ENCODE results near the gene CCDC181.
"Not testable (repeated sequence)": the region's sequence is repeated elsewhere in the genome, so short reads cannot be mapped to it uniquely, and the experiment has no call there.

The CCDC181 gene

DNA sequence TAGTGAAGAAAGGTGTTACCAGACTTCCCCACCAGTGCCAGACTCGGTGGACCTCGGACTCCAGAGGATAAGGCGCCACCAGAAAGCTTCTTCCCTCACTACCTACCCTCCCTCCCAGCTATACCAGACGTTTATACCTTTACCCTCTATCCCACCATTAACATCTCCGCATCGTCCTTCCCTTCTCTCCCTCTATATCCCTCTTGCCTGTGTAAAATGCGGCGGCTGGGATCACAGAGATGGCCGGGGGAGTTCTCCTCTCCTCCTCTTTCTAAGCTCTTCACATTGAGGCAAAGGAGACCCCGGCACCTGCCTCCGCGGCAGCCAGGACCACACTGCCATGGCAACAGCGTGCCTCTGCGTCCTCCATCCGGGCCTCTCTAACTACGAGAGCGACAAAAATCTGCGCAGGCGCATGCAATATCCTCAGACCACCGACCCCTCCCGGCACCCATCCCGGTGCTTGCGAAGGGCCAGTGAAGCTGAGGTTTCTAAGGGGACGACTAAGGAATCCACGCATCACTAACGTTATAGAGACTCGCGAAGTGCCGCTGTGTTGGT, at the start of gene CCDC181:
Gene CCDC181 (minus strand): TSS at position 394 of the 561 bp plus-strand sequence. CDS start 2,547 bp downstream, outside the sequence.
- peak; percentile 96 for DNase-seq

- no peak for DNase-seq
These were observed 48.6 kb upstream of the CCDC181 start for GRCh38 chr1:169475806-169476387.

GRCh38 chr1:169474302-169474995, 47.2 kb upstream of the CCDC181 start:
- no peak for DNase-seq

- DNase-seq, result no peak
These were observed 46.1 kb upstream of the CCDC181 start for GRCh38 chr1:169473347-169473746.

GRCh38 chr1:169472738-169473137, 45.5 kb upstream of the CCDC181 start:
- no peak for DNase-seq

DNA sequence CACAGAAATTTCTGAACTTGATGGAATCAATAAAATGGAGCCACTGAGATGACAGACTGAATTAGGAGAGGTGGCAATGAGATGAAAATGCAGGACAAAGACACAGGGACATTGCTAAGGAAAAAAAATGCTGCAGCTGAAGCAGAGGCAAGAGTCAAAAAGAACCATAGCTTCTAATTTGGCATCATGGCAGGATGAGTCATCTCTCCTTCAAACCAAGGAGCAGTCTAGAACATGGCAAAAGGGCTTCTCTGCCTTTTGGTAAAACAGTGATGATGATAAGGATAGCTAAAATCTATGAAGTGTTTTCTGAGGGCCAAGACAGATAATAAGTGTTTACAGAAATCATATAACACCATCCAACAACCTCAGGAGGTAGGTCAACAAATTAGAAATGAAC, 41.7 kb upstream of the CCDC181 start:
- no peak for DNase-seq

GRCh38 chr1:169466259-169467230, 39.3 kb upstream of the CCDC181 start:
- no peak for DNase-seq

GRCh38 chr1:169465281-169465680, 38.0 kb upstream of the CCDC181 start:
- DNase-seq, result no peak

GRCh38 chr1:169462385-169462784, 35.1 kb upstream of the CCDC181 start:
- DNase-seq, result no peak

- no peak for DNase-seq
These were observed 34.2 kb upstream of the CCDC181 start for GRCh38 chr1:169461390-169462000.

DNA sequence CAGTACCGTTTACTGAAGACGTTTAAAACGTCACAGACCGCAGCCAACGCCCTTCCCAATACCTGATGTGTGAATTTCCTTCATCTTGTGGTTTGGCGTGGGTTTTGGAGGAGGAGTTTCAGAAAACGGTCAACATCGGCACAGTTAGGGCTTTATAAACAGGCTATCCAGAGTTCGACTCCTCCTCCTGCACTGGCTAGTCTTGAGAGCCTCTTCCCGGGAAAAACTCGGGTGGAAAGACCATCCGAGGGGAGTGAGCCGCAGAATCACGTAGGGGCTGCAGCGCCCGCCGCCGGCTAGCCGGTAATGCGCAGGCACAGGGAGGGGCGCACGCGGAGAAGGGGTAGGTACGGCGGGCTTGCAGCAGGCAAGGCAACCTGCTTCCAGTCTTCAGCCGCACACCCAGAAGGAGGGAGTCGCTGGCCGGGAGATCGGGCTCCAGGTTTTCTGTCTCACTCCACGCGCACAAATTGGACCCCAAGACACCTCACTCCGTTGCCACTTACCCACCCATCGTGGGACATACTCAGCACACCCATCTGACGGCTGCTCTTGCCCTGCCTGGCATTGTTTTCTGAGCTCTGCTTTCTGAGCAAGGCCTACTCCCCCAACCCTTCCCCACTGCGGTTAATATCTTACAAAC, 33.0 kb upstream of the CCDC181 start:
- DNase-seq, result peak; percentile 29

- DNase-seq, result no peak
These were observed 30.2 kb upstream of the CCDC181 start for GRCh38 chr1:169457443-169457842.

- DNase-seq, result no peak
These were observed 28.8 kb upstream of the CCDC181 start for GRCh38 chr1:169456029-169456428.

DNA sequence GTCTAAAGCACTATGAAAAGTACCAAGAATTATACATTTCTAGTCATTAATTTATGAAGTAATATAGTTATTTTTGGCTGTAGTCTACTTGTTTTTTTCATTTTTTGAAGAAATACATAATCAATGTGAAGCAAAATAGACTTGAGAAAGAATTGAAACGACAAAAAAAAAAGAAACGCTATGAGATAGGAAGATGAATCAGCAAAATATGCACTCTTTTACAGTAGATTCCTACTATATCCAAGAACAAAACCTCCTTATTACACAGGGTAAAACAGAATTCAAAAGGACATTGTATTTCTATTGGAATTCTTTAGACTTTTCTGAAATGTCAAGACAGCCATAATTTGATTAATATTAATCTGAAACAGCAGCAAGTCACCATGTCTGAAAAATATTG, 25.6 kb upstream of the CCDC181 start:
- no peak for DNase-seq

DNA sequence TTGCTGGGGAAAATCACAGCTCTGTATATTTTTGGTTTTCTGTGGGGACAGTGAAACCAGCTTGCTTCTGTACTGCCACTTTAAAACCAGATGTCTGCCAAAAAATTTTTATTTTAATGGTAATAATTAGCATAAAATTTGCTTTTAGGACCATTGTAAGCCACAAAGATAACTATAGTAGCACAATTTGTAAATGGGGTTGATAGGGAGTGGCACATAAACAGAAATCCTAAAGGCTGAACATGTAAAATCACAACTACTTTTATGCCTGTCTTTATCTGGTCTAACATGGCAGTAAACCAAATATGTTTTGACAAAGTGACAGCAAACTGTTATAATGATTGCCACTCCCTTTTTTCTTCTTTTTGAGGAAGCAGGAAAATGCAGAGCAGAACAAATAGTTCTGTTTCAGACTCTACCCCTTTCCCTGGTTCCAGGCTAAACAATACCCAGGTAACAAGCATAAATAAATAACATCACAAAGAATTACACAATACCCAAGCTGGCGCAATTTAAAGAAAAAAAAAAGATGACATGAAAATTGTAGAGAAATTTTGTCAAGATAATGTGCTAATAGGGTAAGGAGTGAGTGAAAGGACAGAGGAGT, 24.0 kb upstream of the CCDC181 start:
- DNase-seq, result no peak

- DNase-seq, result no peak
These were observed 16.6 kb upstream of the CCDC181 start for GRCh38 chr1:169443923-169444322.

- no peak for DNase-seq
These were observed 1.0 kb downstream of the CCDC181 start for GRCh38 chr1:169426174-169426705.

- no peak for DNase-seq
These were observed 6.0 kb downstream of the CCDC181 start for GRCh38 chr1:169421309-169421708.

- DNase-seq, result no peak
These were observed 12.3 kb downstream of the CCDC181 start for GRCh38 chr1:169414952-169415351.

DNA sequence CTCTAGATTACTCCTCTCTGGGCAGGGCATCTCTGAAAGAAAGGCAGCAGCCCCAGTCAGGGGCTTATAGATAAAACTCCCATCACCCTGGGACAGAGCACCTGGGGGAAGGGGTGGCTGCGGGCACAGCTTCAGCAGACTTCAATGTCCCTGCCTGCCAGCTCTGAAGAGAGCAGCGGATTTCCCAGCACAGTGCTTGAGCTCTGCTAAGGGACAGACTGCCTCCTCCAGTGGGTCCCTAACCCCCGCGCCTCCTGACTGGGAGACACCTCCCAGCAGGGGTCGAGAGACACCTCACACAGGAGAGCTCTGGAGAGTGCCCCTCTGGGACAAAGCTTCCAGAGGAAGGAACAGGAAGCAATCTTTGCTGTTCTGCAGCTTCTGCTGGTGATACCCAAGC, 18.9 kb downstream of the CCDC181 start:
- not testable (repeated sequence) for DNase-seq

DNA sequence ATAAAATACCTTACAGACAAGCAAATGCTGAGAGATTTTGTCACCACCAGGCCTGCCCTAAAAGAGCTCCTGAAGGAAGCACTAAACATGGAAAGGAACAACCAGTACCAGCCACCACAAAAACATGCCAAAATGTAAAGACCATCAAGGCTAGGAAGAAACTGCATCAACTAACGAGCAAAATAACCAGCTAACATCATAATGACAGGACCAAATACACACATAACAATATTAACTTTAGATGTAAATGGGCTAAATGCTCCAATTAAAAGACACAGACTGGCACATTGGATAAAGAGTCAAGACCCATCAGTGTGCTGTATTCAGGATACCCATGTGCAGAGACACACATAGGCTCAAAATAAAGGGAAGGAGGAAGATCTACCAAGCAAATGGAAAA, 24.7 kb downstream of the CCDC181 start:
- DNase-seq, result not testable (repeated sequence)

DNA sequence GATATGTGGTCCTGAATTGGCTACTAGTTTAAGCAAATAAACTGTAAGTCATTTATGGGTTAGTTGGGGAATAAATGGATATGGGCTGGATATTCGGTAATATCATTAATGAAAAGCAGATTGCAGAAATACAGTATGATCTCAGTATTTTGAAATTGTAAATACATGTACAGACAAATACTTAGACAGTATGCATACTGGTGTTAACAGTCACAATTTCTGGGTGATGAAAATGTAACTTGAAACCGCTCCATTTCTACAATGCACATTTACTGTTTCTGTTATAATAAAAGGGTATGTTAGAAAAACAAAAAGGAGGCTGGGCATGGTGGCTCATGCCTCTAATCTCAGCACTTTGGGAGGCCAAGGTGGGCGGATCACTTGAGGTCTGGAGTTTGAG, 31.3 kb downstream of the CCDC181 start:
- DNase-seq, result no peak
